ENCODE measurements around the gene TMEM117.

GRCh38 chr12:44335030-44335429 lies 499.1 kb downstream of the TMEM117 start:
- no peak for TF ChIP-seq CTCF (IDR thresholded peaks at IDR 0.05; ENCODE audit: extremely low read depth in 1 of 2, insufficient read depth in 1 of 2, low read depth in 1 of 2, low read length in 2 of 2)
- TF ChIP-seq POLR2A (IDR thresholded peaks at IDR 0.05; ENCODE audit: low read depth, low read length) = no peak
- no peak for TF ChIP-seq EZH2 (IDR thresholded peaks at IDR 0.05; ENCODE audit: borderline replicate concordance, low read depth, low read length, severe bottlenecking)
- TF ChIP-seq FOS (IDR thresholded peaks at IDR 0.05; ENCODE audit: borderline replicate concordance, insufficient read depth, low read length) = no peak
- TF ChIP-seq POLR2AphosphoS5 (IDR thresholded peaks at IDR 0.05; ENCODE audit: insufficient read depth, low read depth, low read length) = no peak
- no peak for TF ChIP-seq JUN (IDR thresholded peaks at IDR 0.05; ENCODE audit: borderline replicate concordance, insufficient read depth, insufficient read length, low read depth)
- TF ChIP-seq MYC (IDR thresholded peaks at IDR 0.05; ENCODE audit: low read depth, low read length) = no peak

All from endothelial cell of umbilical vein (primary cell).